Esophagus squamous epithelium (tissue), 4 donors: ENCODE results near the gene SERPINH1.

Experiments
- CTCF ChIP-seq, 6 experiments: fragments of 450-650 bp in 4 of 6; fragments of 200-600 bp in 2 of 6; sonication (generic) in 2 of 6; IDR thresholded peaks; one replicate each; pipeline ENCODE4 v1.5.1; 2016 to 2019; ENCODE audit warnings: antibody characterized with exemption in 6 of 6, mild to moderate bottlenecking in 4 of 6, moderate library complexity in 4 of 6
- POLR2A ChIP-seq, 4 donors: fragments of 450-650 bp; IDR thresholded peaks; one replicate each; pipeline ENCODE4 v1.6.1; 2017; ENCODE audit warnings: antibody characterized with exemption in 4 of 4, mild to moderate bottlenecking in 4 of 4, moderate library complexity in 3 of 4

GRCh38 chr11:75591966-75592365, 29.9 kb downstream of the SERPINH1 start:
- TF ChIP-seq CTCF (IDR thresholded peaks at IDR 0.05), result no peak
- TF ChIP-seq POLR2A (IDR thresholded peaks at IDR 0.05), result no peak
